Pancreas (tissue), 10 donors: ENCODE data around the gene FHOD3. TPM values are rescaled to one million over a fixed set of nuclear protein-coding genes. Genes with fewer than 3 reads are reported as not detected.

Experiments
- ATAC-seq, 4 donors: fragments of 200-7000 bp; cut with Tn5 transposase; one replicate each; pipeline versions ENCODE4 v1.8.0 to v1.9.1; 2020; ENCODE audit warnings: mild to moderate bottlenecking in 4 of 4, moderate library complexity in 4 of 4
- DNase-seq, 6 donors: peaks; one replicate each; pipeline ENCODE4 v3.0.0-alpha.2; 2020
- FAIRE-seq: peaks from 2 replicates; lab custom pipeline; 2012; peaks lifted over from hg19 to GRCh38; lab: Jason Lieb, UNC
- H3K27ac ChIP-seq, 4 donors: fragments of 200-600 bp; sonication (generic); 1 replicate in 3 of 4; 2 replicates in 1 of 4; pipeline versions ENCODE4 v1.5.0 to v1.8.0; 2020
- H3K27me3 ChIP-seq, 4 donors: fragments of 200-600 bp; one replicate each; pipeline ENCODE4 v1.8.0; 2021
- H3K36me3 ChIP-seq, 3 donors: fragments of 200-600 bp; sonication (generic) in 1 of 3; one replicate each; pipeline versions ENCODE4 v1.5.0 to v1.8.0; 2020 to 2021
- H3K4me1 ChIP-seq, 3 donors: fragments of 200-600 bp; one replicate each; pipeline ENCODE4 v1.8.0; 2021
- H3K4me3 ChIP-seq, 4 donors: fragments of 200-600 bp; sonication (generic) in 2 of 4; one replicate each; pipeline versions ENCODE4 v1.5.0 to v1.8.0; 2020 to 2021
- H3K9me3 ChIP-seq, 4 donors: fragments of 200-600 bp; one replicate each; pipeline ENCODE4 v1.8.0; 2021
- WGBS, 2 donors: extraction: QIAGEN DNeasy Blood & Tissue Kit; methylation state at CpG; one replicate each; pipeline ENCODE4 v1.1.7; 2013; 5-methylcytosine and 5-hydroxymethylcytosine counted together
- intact Hi-C, 3 donors: fragments of 100-400 bp; cut with DNase I; formaldehyde crosslinking; loops; one replicate each; pipeline versions ENCODE4 v1.11.1 to v1.14.2; 2022
- polyA plus RNA-seq, 2 donors: library from polyadenylated mRNA; stranded (reverse); fragments of 200-250 nt; gene quantifications; one replicate each; pipeline ENCODE4 v1.2.3, GENCODE V29; 2013
- total RNA-seq, 6 donors: library from RNA; stranded (reverse); fragmentation: NEBNext Ultra II Directional in 4 of 6; extraction: Animal tissue kit (Norgen Biotek cat#: 25700) in 4 of 6; gene quantifications; one replicate each; pipeline versions ENCODE4 v1.2.1 to v1.2.4, GENCODE V29; 2021 to 2023
- TF ChIP-seq, protein P1 (sequence below), 4 donors: fragments of 200-600 bp; sonication (generic) in 3 of 4; IDR thresholded peaks; one replicate each; pipeline versions ENCODE4 v1.5.0 to v1.8.0; 2021; ENCODE audit warnings: antibody characterized with exemption in 4 of 4
- donor health status: healthy with polysubstance abuse.
- donor health status: DM: no; HTN: no; CAD: no; lungs with moderate emphysema.
- donor health status: DM: no; HTN: no; CAD: no.
- donor health status: control.
- donor health status: control.
- donor health status: Bipolar disorder and iron deficiency.
- donor health status: DM: yes; HTN: yes; CAD: no.
- donor health status: DM: no; HTN: no; CAD: no.
- donor health status: DM: no; HTN: no; CAD: no.
- donor health status: DM: yes; HTN: yes; CAD: no.

The FHOD3 gene
- total and polyA plus RNA-seq, 8 donors, result 0.25 to 4.3 (median 1.2) TPM

DNA sequence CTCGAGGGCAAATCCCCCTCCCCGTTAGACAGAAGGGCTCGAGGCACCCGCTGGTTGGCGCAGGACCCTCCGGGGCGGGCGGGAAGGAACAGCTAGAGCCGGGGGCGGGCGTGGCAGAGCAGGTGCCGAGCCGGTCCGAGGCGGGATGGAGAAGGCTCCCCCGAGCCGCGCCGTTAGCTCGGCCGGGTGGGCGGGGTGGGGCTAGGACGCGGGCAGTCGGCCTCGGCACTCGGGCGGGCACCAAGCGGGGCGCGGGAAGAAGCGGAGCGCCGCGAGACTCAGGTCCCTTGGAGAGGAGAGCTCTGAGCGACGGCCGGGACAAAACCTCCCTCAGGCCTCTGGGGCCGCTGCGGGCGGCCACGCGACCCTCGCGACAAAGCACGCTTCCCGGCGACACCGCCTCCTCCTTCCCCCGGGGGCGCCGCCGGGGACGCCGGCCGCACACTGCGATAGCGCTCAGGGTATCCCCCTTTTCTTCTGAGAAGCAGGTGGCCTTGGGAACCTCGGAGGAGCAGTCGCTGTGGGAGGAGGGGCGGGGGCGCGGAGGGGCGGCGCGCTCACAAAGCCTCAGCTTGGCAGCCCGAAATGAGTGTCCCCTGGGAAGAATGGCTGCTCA lies 721 bp downstream of the FHOD3 start:
- WGBS, 2 donors, result 2 to 3% methylated on average over 29 to 67 of the region's 67 CpGs
- Histone ChIP-seq H3K36me3 (no peaks in the 10 kb centered on the region), H3K27ac (no peak overlapping the region), H3K4me1 (peaks cover 0 to 4% (median 0%) of the 10 kb centered on the region in 3 donors), H3K9me3 (no peaks in the 10 kb centered on the region), H3K4me3 (peak overlapping the region; percentile 26 to 70 (median 63)), H3K27me3 (no peaks in the 10 kb centered on the region)
- ATAC-seq (peak; percentile 11 to 34 (median 14)), DNase-seq (peak in 3 of 6 donors; percentile 25 to 72 (median 65)), FAIRE-seq (no peak)
- TF ChIP-seq, protein P1, sequence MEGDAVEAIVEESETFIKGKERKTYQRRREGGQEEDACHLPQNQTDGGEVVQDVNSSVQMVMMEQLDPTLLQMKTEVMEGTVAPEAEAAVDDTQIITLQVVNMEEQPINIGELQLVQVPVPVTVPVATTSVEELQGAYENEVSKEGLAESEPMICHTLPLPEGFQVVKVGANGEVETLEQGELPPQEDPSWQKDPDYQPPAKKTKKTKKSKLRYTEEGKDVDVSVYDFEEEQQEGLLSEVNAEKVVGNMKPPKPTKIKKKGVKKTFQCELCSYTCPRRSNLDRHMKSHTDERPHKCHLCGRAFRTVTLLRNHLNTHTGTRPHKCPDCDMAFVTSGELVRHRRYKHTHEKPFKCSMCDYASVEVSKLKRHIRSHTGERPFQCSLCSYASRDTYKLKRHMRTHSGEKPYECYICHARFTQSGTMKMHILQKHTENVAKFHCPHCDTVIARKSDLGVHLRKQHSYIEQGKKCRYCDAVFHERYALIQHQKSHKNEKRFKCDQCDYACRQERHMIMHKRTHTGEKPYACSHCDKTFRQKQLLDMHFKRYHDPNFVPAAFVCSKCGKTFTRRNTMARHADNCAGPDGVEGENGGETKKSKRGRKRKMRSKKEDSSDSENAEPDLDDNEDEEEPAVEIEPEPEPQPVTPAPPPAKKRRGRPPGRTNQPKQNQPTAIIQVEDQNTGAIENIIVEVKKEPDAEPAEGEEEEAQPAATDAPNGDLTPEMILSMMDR (IDR thresholded peaks at IDR 0.05), result no peak
- intact Hi-C loops, result no loop called here

DNA sequence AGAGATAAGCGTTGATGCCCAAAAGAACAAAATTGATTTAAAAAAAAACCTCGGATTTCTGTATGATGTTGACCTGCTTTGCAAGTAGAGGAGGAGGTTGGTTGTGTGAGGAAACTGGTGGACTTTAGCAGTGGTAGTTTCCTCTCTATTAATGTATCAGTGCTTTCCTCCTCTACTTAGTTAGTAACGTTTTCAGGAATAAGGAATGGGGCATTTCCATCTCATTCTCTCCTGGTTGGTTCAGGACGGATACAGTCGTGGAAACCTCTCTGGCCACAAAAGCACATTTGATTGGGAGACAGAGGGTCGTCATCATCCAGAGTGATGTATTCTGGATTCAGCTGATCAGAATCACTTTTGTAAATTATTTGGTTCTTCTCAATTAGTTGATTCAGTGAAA lies 1.5 kb downstream of the FHOD3 start:
- Histone ChIP-seq H3K4me3 (no peak overlapping the region), H3K36me3 (no peaks in the 10 kb centered on the region), H3K27ac (no peak overlapping the region), H3K4me1 (peaks cover 0 to 4% (median 0%) of the 10 kb centered on the region in 3 donors), H3K9me3 (no peaks in the 10 kb centered on the region), H3K27me3 (no peaks in the 10 kb centered on the region)
- TF ChIP-seq, protein P1 (IDR thresholded peaks at IDR 0.05), result no peak
- intact Hi-C loops, result no loop called here
- ATAC-seq (no peak), FAIRE-seq (no peak), DNase-seq (no peak)
- 80 to 85% methylated on average over 6 of the region's 6 CpGs for WGBS, 2 donors

DNA sequence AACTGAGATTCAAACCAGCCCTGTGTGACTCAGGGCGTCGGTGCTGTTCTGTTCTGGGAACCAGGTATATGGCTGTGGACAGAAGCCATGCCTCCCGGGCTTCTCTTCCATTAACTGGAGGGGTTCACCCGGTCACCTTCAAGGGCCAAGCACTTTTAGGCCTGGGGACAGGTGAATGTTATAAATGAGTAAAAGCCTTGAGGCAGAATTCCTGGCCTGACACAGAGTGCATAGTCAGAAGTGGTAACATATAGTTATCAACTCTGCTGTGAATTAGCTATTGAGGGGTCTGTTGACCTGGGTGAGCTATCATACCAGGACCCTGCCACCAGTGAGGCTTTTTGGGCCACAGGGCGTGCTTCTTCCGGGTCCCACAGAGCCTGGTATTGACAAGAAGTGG lies 2.7 kb downstream of the FHOD3 start:
- ATAC-seq, result no peak

DNA sequence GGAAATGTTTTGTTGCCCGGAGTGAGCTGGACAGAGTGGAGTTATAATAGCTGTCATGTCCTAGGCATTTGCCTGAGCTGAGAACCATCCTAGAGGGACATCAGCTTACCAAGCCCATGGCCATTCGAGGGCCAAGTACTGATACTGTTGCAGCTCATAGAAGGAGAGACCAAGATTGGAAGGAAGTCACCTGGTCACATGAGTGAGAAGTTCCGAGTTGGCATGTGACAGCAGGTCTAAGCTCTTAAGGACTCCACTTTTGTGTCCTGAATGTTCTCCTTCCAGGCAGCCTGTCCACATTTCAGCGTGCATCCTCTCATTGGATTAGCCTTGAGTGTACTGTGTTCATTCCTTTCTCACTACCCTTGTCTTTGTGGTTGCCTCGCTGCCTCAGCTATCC lies 4.4 kb downstream of the FHOD3 start:
- H3K27me3 ChIP-seq, result no peaks in the 10 kb centered on the region
- H3K4me1 ChIP-seq, result peaks cover 0 to 4% (median 0%) of the 10 kb centered on the region in 3 donors
- no peaks in the 10 kb centered on the region for H3K9me3 ChIP-seq
- intact Hi-C loops, result loop anchor here in 1 of 3 donors (10.0 kb wide), 1 partner anchor 263 kb away; no protein-coding TSS in a partner anchor
- H3K4me3 ChIP-seq, result no peak overlapping the region
- 82 to 87% methylated on average over 5 of the region's 5 CpGs for WGBS, 2 donors
- DNase-seq, result no peak
- TF ChIP-seq, protein P1 (IDR thresholded peaks at IDR 0.05), result no peak
- no peaks in the 10 kb centered on the region for H3K36me3 ChIP-seq
- no peak overlapping the region for H3K27ac ChIP-seq
- ATAC-seq, result no peak
- no peak for FAIRE-seq

More for the DNA sequence above, 2.7 kb downstream of the FHOD3 start:
- Histone ChIP-seq H3K4me1 (peaks cover 0 to 4% (median 0%) of the 10 kb centered on the region in 3 donors), H3K4me3 (no peak overlapping the region), H3K9me3 (no peaks in the 10 kb centered on the region), H3K36me3 (no peaks in the 10 kb centered on the region), H3K27me3 (no peaks in the 10 kb centered on the region), H3K27ac (no peak overlapping the region)
- FAIRE-seq (no peak), DNase-seq (no peak)
- TF ChIP-seq, protein P1 (IDR thresholded peaks at IDR 0.05), result no peak
- WGBS, 2 donors, result 90 to 93% methylated on average over 6 of the region's 6 CpGs
- intact Hi-C loops, result loop anchor here in 1 of 3 donors (10.0 kb wide), 1 partner anchor 265 kb away; no protein-coding TSS in a partner anchor

DNA sequence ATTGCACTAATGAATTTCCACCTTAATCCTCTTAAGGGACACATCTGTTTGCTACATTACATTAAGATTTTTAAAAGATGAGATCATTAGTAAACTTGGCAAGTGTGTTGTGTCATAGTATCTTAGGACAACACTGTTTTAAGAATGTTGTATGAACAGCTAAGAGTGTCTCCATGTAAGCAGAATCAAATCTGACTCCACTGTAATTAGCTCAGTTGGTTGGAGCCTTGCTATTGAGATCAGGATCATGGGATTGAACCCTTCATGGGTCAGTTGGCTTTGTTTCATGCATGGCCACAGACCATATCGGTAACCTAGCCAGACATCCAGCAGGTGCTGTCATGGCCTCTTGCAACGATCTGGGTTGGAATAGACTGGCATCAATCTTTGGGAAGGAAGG lies 5.2 kb downstream of the FHOD3 start:
- FAIRE-seq, result no peak

More for the DNA sequence above, 5.2 kb downstream of the FHOD3 start:
- WGBS, 2 donors, result 78 to 84% methylated on average over 2 of the region's 2 CpGs
- intact Hi-C loops, result loop anchor here in 1 of 3 donors (10.0 kb wide), 1 partner anchor 262 kb away; no protein-coding TSS in a partner anchor
- TF ChIP-seq, protein P1 (IDR thresholded peaks at IDR 0.05), result no peak
- peaks cover 0 to 4% (median 0%) of the 10 kb centered on the region in 3 donors for H3K4me1 ChIP-seq
- ATAC-seq (no peak), DNase-seq (no peak)
- no peaks in the 10 kb centered on the region for H3K36me3 ChIP-seq
- no peak overlapping the region for H3K4me3 ChIP-seq
- H3K9me3 ChIP-seq, result no peaks in the 10 kb centered on the region
- no peaks in the 10 kb centered on the region for H3K27me3 ChIP-seq
- no peak overlapping the region for H3K27ac ChIP-seq
